Spleen (tissue), 3 donors: Measurements from ENCODE around the gene KCNQ5.

Experiments used
- POLR2A ChIP-seq, 3 donors: fragments of 450-650 bp; IDR thresholded peaks; one replicate each; pipeline ENCODE4 v1.5.1; 2017; ENCODE audit warnings: antibody characterized with exemption in 3 of 3, mild to moderate bottlenecking in 1 of 3
- POLR2AphosphoS5 ChIP-seq, 3 donors: sonication (generic); formaldehyde crosslinking; IDR thresholded peaks; one replicate each; pipeline ENCODE4 v1.5.1; 2017; ENCODE audit warnings: antibody characterized with exemption in 3 of 3

GRCh38 chr6:72933233-72933632, 311.4 kb downstream of the KCNQ5 start:
- no peak for TF ChIP-seq POLR2A (IDR thresholded peaks at IDR 0.05)
- TF ChIP-seq POLR2AphosphoS5 (IDR thresholded peaks at IDR 0.05): no peak
